HG03432 (cell line): Measurements from ENCODE around the gene STBD1.
A peak's percentile ranks its signal among the peaks of the same experiment; 100 is the strongest.
"Not testable (repeated sequence)": the region's sequence is repeated elsewhere in the genome, so short reads cannot be mapped to it uniquely, and the experiment has no call there.

Experiments
- ATAC-seq: cut with Tn5 transposase; IDR thresholded peaks from one replicate; pipeline ENCODE4 v1.9.1; 2021; ENCODE audit warnings: mild to moderate bottlenecking, moderate library complexity; ENCODE audit not compliant: unreplicated experiment

The STBD1 gene

GRCh38 chr4:76282941-76283689 lies 23.4 kb upstream of the STBD1 start:
- no peak for ATAC-seq

- ATAC-seq: no peak
Measured at GRCh38 chr4:76283900-76284299, 22.6 kb upstream of the STBD1 start.

DNA sequence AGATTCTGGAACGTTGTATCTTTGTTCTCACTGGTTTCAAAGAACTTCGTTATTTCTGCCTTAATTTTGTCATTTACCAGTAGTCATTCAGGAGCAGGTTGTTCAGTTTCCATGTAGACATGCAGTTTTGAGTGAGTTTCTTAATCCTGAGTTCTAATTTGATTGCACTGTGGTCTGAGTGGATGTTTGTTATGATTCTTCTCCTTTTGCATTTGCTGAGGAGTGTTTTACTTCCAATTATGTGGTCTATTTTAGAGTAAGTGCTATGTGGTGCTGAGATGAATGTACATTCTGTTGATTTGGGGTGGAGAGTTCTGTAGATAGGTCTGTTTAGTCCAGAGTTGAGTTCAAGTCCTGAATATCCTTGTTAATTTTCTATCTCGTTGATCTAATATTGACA lies 18.7 kb upstream of the STBD1 start:
- ATAC-seq: not testable (repeated sequence)

DNA sequence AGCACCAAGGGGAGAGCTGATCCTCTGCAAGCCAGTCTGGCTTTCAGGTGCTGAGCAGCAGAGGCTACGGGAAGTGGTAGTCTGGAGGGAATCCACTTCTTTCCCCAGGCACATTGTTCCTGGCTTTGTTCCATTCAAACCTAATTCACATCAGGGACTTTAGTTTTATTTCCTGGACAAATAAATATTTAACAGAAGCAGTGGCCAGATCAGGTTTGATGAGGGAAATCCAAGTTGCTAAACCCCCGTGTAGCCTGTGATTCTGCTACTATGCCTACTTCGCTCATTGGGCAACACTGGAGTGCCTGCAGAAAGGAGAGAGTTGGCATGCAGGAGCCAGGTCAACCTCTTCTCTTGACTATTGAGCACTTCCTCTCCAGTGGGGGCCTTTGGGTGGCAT lies 13.8 kb upstream of the STBD1 start:
- ATAC-seq: no peak

DNA sequence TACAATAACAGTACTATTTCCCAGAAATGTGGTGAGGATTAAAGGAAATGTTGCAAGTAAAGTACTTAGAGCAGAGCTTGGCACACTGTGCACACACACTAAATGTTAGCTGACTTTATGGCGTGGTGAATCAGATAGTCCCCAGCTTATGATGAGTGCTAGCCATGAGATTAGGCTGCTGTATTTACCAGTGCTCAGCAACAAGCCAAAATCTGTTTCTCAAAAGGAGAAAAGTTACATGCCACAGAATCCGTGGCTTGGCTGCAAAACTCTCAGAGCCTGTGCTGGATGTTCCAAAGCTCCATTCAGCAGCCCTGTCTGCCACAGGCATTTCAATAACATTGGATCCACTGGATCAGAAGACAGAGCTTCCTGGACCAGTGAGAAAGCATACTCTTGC lies 12.8 kb upstream of the STBD1 start:
- ATAC-seq: no peak

DNA sequence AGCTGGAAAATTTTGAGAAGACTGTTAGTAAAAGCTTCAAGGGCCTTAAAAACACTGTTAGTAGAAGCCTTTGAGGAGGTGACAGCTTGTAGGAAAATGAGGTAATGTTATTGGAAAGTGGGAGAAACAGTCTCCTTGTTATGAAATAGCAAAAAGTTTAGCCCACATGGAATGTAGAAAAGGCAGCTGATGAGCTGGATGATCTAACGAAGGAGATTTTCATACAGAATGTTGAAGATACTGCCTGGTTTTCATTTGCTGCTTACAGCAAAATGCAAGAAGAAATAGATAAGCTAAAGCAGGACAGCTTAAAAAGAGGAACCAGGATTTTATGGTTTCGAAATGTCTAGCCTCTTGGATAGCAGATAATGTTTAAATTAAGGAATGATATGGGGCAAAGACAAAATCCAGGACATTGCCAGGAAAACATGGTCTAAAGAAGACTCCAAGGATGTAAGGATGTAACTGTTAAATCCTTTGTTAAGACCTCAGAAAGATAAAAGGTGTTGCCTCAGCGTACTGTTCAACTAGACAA lies 10.2 kb upstream of the STBD1 start:
- ATAC-seq: no peak

- no peak for ATAC-seq
Measured at GRCh38 chr4:76298227-76298626, 8.3 kb upstream of the STBD1 start.

DNA sequence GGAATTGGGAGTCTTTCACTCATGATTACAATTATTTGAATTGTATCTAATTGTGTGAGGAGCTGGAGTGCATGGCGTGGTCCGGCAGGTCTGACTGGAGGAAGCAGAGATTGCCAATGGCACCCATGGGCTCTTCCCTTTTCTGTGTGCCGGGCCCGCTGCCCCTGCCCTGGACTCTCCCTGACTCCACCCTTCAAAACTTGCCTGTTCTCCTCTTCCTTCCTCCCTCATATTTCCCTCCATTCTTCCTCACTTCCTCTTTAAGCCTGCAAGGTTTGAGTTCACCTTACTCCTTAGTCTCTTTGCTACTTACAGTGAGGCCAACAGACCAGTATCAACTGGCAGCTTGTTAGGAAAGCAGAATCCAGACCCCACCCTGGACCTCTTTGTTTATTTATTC lies 6.5 kb upstream of the STBD1 start:
- no peak for ATAC-seq

- ATAC-seq: peak; percentile 99
Measured at GRCh38 chr4:76301068-76301774, 5.3 kb upstream of the STBD1 start.

GRCh38 chr4:76301775-76302162 lies 4.8 kb upstream of the STBD1 start:
- ATAC-seq: no peak

- no peak for ATAC-seq
Measured at GRCh38 chr4:76302826-76303438, 3.6 kb upstream of the STBD1 start.

GRCh38 chr4:76305033-76305687 lies 1.4 kb upstream of the STBD1 start:
- ATAC-seq: no peak

DNA sequence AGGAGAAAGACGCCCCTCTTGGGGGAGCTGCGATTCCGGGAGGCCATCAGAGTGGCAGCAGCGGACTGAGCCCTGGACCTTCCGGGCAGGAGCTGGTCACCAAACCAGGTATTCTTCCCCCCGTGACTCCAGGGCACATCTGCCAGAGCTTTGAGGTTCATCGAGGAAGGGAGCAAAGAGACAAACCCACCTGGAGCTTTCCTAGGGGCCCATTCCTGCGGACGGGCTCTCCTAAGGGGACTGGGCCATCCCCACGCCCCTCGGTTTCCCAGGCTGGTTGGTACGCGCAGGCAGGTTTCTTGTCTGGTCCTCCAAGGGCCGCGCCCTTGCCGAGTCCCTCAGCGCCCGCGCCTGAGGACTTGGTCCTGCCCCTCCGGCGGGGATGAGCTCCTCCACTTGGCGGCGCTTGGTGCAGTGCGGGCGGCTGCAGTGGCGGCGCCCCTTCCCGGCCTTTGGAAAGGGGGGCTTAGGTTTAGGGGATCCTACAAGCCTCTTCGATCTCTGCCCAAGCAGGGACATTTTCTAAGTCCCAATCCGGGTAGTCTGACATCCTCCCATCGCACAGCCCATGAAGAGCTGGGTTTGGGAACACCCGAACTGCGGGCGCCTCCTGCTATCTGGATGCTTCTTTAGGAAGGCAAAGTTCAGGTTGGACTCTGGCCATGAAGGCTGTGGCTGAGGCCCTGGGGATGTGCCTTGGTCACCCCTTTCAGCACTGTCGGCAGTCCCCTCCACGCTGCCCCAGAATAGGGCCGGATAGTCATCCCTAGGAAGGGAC lies 538 bp downstream of the STBD1 start:
- no peak for ATAC-seq

- no peak for ATAC-seq
Measured at GRCh38 chr4:76307660-76308014, 1.1 kb downstream of the STBD1 start.

- no peak for ATAC-seq
Measured at GRCh38 chr4:76308548-76308947, 2.0 kb downstream of the STBD1 start.

DNA sequence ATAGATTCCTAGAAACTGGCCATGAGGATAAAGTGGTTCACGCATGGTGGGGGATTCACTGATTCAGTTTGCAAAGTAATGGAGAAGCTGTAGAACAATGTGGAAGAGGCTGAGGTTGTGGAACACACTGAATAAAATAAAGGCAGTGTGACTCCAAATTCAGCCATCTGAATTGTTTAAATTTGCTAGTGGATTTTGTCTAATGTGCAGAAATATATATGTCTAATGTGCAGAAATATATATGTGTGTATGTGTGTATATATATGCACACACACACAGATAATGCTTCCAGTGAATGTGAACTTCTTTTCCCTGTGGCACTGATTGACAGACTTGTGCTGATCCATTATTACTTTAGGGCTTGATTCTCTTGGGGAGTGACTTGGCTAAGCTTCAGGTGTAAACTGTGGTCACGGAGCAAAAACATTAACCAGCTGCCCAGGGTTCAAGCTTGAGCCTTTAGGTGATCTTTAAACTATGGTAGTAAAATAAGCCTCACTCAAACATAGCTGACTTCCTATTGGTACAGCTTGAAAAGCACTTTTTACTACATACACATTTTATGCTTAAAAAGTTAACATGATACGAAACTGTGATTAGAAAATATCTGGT lies 3.5 kb downstream of the STBD1 start:
- ATAC-seq: no peak

- ATAC-seq: no peak
Measured at GRCh38 chr4:76310683-76311082, 4.2 kb downstream of the STBD1 start.

GRCh38 chr4:76311896-76312331 lies 5.4 kb downstream of the STBD1 start:
- no peak for ATAC-seq

DNA sequence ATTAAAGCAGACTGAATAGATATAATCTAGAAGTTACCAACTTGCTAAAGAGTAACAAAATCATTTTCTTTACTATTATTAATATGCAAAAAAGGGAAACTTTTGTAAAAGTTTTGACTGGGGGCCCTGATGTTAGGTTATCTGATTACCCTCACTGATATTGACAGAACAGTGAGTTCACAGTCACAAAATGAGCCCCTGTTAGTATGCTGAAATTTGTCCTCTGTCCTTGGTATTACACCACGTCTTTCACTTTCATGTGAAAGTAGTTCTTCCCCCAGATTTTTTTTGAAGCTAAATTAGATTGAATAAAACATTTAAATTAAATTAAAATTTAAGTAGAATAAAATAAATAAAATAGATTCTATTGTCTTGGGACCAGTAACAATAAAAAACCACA lies 5.9 kb downstream of the STBD1 start:
- ATAC-seq: no peak

DNA sequence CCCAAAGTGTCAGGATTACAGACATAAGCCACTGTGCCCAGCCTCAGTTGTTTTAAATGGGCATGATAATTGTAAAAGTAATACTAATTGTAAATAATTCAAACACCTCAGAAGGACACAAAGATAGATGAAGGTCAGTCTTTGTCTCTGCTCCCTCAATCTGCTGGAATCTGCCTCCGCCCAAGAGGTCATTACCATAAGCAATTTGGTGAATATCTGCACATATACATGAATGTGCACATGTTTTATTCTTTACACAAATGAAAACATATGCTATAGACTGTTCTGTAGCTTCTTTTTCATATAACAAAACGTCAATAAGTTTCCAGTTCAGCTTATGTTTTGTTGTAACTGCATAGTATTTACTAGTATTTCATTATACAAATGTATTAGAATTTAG lies 7.0 kb downstream of the STBD1 start:
- ATAC-seq: no peak
